Suprapubic skin (tissue), 4 donors: ENCODE measurements around the gene ERBB4.

Experiments used
- POLR2A ChIP-seq, 2 donors: fragments of 450-650 bp; IDR thresholded peaks; one replicate each; pipeline ENCODE4 v1.6.1; 2017; ENCODE audit warnings: antibody characterized with exemption in 2 of 2, mild to moderate bottlenecking in 2 of 2, moderate library complexity in 2 of 2
- POLR2AphosphoS5 ChIP-seq, 3 donors: sonication (generic); formaldehyde crosslinking; IDR thresholded peaks; one replicate each; pipeline ENCODE4 v1.6.1; 2017; ENCODE audit warnings: antibody characterized with exemption in 3 of 3

GRCh38 chr2:211361383-211361782 is 1177.2 kb downstream of the ERBB4 start:
- no peak for TF ChIP-seq POLR2AphosphoS5 (IDR thresholded peaks at IDR 0.05)
- TF ChIP-seq POLR2A (IDR thresholded peaks at IDR 0.05) = no peak
